GM18867 (cell line): ENCODE data around the gene RETREG1.
"Not testable (repeated sequence)": the region's sequence is repeated elsewhere in the genome, so short reads cannot be mapped to it uniquely, and the experiment has no call there.

Source experiments
- ATAC-seq: cut with Tn5 transposase; IDR thresholded peaks from one replicate; pipeline ENCODE4 v1.9.1; 2021; ENCODE audit warnings: mild to moderate bottlenecking, moderate library complexity; ENCODE audit not compliant: unreplicated experiment

Gene RETREG1

DNA sequence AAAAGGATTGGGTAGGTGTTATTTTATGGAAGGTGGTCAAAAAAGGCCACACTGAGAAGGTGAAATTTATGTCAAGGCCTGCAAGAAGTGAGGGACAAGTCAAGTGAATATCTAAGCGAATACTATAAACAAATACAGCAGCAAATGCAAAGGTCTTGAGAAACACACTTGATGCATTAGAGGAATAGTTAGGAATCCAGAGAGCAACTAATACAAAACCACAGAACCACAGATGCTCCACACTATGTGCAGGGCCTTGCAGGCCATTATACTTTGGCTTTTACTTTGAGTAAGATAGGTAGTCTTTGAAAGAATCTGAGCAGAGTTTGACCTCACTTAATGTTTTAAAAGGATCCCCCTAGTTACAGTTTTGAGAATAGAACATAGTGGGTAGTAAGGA, 155.8 kb downstream of the RETREG1 start:
- ATAC-seq: no peak

DNA sequence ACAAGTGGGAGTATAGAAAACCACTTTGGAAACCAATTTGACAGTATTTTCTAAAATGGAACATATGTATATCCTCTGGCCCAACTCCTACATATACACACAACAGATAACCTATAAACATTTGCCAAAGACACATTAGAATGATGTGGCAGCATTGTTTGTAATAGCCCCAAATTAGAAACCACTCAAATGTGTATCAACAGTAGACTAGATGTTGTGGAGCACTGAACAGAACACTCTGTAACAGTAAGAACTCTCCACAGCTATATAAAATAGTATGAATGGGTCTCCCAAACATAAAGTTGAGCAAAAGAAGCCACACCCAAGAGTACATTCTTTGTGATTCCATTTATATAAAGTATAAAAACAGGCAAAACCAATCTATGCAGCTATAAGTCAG, 157.3 kb downstream of the RETREG1 start:
- ATAC-seq: no peak

DNA sequence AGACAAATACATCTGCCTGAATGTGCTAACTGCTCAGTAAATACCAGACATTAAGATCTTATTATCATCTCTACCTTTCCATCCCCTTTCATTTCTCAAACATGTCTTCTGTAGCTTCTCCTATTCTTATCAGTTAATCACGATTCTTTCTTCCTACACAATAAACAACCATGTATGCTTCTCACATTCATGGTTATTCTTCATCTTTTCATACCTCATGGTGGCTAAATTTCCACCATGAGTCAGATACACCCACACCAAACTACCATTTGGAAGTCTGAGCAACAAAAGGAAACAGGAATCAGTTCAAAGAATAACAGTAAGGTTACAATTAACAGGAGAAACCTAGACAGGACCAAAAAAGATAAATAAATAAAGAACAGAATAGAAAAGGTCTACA, 158.9 kb downstream of the RETREG1 start:
- ATAC-seq: no peak

DNA sequence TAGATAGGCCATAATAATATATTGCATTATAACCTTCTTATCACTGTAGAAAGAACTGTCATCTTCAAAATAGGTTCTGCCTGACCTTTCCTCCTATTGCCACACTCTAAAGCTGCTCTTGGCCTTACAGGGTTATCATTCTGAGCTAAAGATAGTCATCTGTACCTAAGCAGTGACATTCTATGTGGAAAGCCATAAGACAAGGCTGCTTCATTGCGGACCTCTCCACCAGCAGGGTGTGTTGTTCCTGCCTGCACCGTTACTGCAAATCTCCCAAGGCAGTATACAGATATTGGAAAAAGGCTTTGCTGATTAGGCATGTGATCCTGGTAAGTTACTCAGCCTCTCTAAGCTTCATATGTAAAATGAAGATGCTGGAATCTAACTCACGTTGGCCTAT, 159.3 kb downstream of the RETREG1 start:
- no peak for ATAC-seq

DNA sequence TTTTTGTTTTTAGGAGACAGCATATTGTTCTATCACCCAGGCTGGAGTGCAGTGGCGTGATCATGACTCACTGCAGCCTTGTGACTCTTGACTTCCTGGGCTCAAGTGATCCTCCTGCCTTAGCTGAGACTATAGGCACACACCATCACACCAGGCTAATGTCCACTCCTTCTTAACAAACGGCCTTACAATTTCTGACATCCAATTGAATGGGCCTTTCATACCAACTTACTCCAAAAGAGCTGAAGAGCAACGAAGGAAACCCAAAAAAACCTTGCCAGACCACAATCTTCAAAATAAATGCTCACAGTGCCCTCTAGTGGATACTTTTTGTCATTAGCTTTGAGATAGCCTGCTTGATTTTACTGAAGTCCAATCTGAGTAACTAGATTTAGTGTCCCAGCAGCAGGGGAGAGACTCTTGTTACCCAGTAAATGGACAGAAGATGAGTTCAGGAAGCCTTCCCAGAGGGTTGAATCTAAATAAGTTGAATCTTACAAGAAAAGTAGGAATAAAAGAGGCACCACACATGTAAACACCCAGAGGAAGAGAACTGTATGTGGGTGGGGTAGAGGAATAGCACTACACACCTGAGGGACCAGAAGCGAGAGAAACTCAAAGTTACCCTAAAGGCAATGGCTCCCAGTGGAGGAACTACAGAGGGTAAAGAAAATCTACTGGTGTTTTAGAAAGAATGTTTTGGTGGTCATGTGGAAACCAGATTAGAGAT, 160.5 kb downstream of the RETREG1 start:
- ATAC-seq: peak; percentile 72

DNA sequence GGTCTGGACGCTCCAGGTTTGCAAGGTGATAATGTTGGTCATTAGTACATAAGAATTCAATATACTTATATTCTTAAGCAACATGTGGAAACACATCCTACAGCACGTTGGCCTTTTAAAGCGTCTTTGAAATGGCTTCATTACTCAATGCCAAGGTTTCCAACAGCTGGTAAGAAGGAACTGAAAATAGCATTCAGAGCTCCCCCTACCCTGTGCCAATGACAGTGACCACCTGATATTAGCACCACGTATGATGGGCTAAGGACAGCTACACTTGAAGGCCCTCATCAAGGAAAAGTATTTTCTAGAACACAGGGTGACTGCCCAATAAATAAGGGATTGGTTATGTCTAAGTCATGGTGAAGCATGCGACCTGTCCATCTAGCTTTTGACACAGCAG, 161.1 kb downstream of the RETREG1 start:
- peak; percentile 4 for ATAC-seq

DNA sequence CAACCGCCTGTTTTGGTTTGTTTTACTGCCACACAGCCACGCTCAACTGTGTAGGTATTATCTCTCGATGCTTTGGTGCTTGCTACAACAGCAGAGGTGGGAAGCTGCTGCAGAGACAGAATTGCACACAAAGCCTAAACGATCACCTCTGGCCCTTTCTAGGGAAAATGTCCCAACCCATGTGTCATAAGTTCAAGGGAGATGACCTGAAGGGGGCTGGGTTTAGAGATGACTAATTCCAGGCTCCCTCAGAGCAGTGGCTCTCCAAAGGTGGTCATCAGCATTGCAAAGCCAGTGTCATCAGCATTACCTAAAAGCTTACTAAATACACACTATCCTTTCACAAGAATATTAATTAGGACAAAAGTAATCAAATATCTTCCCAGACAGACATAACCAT, 162.1 kb downstream of the RETREG1 start:
- ATAC-seq: no peak

DNA sequence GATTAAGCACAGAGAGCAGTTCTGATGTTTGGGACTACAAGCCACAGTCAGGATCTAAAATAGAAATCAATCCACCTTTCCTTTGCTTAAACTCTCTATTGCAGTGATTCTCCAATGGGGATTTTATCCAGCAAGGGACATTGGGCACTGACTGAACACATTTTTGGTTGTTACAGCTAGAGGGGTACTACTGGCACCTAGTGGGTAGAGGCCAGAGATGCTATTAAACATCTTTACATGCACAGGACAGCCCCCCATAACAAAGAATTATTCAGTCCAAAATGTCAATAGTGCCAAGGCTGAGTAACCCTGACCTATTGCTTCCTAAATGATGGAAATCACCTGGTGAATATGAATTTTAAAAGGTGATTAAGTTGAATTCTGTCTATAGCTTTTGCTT, 163.2 kb downstream of the RETREG1 start:
- ATAC-seq: no peak

DNA sequence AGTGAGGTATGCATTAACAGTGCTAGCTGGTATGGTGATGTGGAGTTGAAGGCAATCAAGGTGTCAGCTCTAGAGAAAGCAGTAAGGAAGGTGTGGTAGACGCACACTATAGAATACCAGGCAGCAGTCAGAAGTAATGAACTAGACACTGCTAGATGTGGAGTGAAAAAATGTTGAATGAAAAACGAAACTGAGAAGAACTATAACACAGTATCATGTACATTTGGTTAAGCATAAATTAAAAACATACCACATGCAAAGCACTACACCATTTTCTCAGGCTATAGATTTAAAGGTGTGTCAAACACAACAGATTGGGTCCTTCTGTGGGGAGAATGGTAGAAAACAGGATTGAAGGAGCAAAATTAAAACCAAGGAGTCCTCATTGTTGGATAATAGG, 166.6 kb downstream of the RETREG1 start:
- peak; percentile 90 for ATAC-seq

DNA sequence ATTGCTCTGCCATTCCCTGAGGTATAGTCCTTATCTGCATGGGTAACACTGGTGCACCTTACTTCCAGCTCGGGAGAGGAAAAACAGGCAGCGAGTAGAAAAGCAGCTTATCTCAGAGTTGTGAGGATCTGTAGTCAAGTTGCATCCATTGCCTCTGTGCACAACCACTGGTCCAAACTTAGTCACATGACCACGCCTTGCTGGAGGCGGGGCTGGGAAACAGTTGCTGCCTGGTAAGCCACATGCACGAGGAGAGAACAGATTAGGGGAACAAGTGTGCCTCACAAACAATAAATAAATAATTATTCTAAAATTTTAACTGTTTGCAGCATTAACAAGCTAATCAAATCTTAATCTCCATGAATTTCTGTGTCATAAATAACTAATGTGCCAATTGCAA, 169.8 kb downstream of the RETREG1 start:
- no peak for ATAC-seq

DNA sequence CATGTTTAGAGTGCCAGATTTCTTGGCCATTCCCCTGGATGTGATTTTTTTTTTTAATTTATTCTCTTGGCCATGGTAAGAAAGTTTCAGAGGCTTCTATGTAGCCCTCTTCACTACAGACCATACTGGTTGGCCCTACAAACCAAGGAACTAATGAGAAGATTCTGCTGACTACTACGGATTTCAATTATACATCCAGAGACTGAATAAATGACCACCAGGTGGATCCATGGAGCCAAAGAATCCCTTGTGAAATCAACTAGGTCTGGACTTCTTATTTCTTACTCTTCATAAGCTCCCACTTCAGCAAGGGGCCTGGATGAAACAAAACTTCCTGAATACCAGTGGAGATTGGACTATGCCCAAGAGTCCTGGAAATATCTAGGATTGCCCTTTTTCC, 178.8 kb downstream of the RETREG1 start:
- ATAC-seq: no peak

DNA sequence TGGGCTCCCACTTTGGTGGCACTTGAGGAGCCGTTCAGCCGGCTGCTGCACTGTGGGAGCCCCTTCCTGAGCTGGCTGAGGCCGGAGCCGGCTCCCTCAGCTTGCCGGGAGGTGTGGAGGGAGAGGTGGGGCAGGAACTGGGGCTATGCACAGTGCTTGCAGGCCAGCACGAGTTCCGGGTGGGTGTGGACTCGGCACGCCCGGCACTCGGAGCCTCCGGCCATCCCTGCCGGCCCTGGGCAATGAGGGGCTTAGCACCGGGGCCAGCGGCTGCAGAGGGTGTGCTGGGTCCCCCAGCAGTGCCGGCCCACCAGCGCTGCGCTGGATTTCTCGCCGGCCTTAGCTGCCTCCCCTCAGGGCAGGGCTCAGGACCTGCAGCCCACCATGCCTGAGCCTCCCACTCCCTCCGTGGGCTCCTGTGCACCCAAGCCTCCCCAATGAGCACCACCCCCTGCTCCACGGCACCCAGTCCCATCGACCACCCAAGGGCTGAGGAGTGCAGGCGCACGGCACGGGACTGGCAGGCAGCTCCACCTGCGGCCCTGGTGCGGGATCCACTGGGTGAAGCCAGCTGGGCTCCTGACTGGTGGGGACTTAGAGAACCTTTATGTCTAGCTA, 180.6 kb downstream of the RETREG1 start:
- not testable (repeated sequence) for ATAC-seq

DNA sequence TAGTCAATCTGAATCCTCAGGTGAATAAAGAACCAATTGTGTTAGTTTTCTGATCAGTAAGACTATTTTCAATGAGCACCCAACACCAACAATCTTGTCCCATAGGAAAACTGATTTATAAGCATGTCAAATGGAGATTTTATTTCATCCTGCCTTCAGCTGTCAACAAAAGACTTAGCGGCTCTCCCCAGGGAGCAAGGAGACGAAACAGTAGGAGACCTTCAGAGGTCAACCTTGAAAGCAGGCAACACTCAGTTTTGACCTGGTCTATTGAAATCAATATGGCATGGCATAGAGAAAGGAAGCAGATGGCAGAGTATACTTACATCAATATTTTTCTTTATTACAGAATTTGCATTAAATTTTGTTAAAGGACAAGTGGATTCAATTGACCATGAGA, 185.3 kb downstream of the RETREG1 start:
- no peak for ATAC-seq

DNA sequence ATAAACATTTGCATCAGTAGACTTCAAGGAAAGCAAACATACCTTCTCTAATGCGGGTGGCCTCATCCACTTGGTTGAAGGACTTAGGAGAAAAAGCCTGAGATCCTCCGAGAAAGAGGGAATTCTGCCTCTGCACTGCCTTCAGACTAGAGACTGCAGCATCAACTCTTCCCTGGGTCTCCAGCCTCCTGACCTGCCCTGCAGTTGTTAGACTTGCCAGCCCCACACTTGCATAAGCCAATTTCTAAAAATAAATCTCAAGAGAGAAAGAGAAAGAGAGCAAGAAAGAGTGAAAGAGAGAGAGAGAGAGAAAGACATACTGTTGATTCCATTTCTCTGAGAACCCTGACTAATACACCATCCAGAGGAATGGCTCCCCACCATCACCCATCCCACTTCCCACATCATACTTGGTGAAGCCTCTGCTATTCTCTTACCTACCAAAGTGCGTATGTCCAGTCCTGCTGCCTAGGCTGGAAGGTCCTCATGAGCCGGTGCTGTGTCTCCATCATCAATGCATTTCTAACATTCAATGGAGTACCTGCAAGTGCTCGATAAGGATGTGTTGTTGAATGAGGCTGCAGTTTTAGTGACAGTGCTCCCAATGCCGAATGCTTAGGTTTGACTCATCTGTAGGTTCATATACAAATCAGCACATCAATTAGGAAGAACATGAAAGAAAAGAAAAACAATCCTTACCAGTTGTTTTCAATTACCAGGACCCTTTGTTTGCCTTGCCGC, 186.3 kb downstream of the RETREG1 start:
- ATAC-seq: no peak

DNA sequence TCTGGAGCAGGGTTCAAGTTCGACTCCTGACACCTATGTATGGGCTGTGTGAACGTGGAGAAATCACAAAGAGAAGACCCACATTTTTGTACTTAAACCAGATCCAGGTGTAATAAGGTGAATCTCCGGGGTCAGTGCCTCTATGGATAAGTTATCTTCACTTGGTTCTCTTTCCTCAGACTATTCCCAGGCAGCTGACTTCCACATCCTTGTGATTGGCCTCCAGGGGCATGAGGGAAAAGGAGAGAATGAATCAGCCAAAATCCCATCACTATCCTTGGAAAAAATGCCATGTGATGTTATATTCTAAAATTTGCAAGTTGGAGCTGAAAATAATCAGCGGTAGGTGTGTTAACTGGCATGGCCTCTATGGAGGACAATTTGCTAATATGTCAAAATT, 188.4 kb downstream of the RETREG1 start:
- ATAC-seq: no peak

DNA sequence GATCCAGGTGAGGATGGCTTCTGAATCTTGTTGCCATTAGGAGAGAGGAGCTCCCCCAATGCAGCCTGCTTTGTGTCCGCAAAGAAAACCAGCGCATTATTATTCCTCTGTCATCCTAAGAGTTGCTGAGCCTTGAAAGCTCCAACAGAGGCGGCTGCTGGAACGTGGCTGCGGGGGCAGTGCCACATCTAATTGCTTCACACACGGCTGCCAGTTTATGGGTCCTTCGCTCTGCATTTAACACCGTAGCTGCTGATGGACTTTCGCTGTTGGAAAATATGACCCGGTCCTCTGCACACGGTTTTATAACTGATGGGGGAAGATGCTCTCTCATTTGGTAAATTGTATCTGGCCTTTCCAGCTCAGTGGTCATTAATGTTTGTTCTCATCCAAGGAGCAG, 189.2 kb downstream of the RETREG1 start:
- ATAC-seq: no peak
